GM19238 (cell line): ENCODE data around the gene ARFGAP1.
"Not testable (repeated sequence)": the region's sequence is repeated elsewhere in the genome, so short reads cannot be mapped to it uniquely, and the experiment has no call there.

Source experiments
- DNase-seq: peaks from one replicate; pipeline ENCODE4 v3.0.0; 2011; ENCODE audit warnings: low spot score; ENCODE audit not compliant: insufficient read length

The ARFGAP1 gene

GRCh38 chr20:63290136-63290676 lies 17.6 kb downstream of the ARFGAP1 start:
- DNase-seq, result no peak

GRCh38 chr20:63290677-63291472 lies 18.3 kb downstream of the ARFGAP1 start:
- peak; percentile 81 for DNase-seq

GRCh38 chr20:63291811-63292210 lies 19.2 kb downstream of the ARFGAP1 start:
- no peak for DNase-seq

GRCh38 chr20:63292292-63292701 lies 19.7 kb downstream of the ARFGAP1 start:
- DNase-seq, result no peak

GRCh38 chr20:63292904-63293303 lies 20.3 kb downstream of the ARFGAP1 start, which contains the start of gene COL20A1:
Gene COL20A1, plus strand, starts transcription at chr20:63293186. Its CDS starts 1,922 bp downstream, at chr20:63295108.
- DNase-seq, result no peak

GRCh38 chr20:63293456-63293855 lies 20.8 kb downstream of the ARFGAP1 start:
- no peak for DNase-seq

GRCh38 chr20:63293871-63294535 lies 21.4 kb downstream of the ARFGAP1 start:
- no peak for DNase-seq

- no peak for DNase-seq
Observed at GRCh38 chr20:63294536-63294900, 21.9 kb downstream of the ARFGAP1 start.

GRCh38 chr20:63295018-63295417 lies 22.4 kb downstream of the ARFGAP1 start:
- DNase-seq, result no peak

GRCh38 chr20:63295422-63295821 lies 22.8 kb downstream of the ARFGAP1 start:
- no peak for DNase-seq

GRCh38 chr20:63295846-63296245 lies 23.2 kb downstream of the ARFGAP1 start:
- no peak for DNase-seq

- DNase-seq, result no peak
Observed at GRCh38 chr20:63296531-63297299, 24.1 kb downstream of the ARFGAP1 start.

- DNase-seq, result no peak
Observed at GRCh38 chr20:63297371-63297781, 24.8 kb downstream of the ARFGAP1 start.

- no peak for DNase-seq
Observed at GRCh38 chr20:63297796-63298572, 25.4 kb downstream of the ARFGAP1 start.

- DNase-seq, result no peak
Observed at GRCh38 chr20:63298731-63299312, 26.2 kb downstream of the ARFGAP1 start.

GRCh38 chr20:63301671-63302070 lies 29.1 kb downstream of the ARFGAP1 start:
- DNase-seq, result no peak

GRCh38 chr20:63303095-63303666 lies 30.6 kb downstream of the ARFGAP1 start:
- DNase-seq, result no peak

GRCh38 chr20:63305393-63305792 lies 32.8 kb downstream of the ARFGAP1 start:
- DNase-seq, result no peak

GRCh38 chr20:63305933-63306672 lies 33.5 kb downstream of the ARFGAP1 start:
- DNase-seq, result not testable (repeated sequence)
